NT2/D1 (cell line): ENCODE data around the gene OR56A4.

Experiments
- DNase-seq: peaks from one replicate; pipeline ENCODE4 v3.0.0-alpha.2; 2011; ENCODE audit warnings: low read depth, low spot score
- H3K27me3 ChIP-seq: 2 replicates; pipeline ENCODE4 v1.6.0; 2011; ENCODE audit warnings: mild to moderate bottlenecking; ENCODE audit not compliant: insufficient read length, insufficient read depth
- H3K36me3 ChIP-seq: 2 replicates; pipeline ENCODE4 v1.6.1; 2011; ENCODE audit warnings: mild to moderate bottlenecking, low read length, mixed read lengths; ENCODE audit not compliant: insufficient read depth, insufficient read length
- H3K4me1 ChIP-seq: 2 replicates; pipeline ENCODE4 v1.5.1; 2011; ENCODE audit not compliant: insufficient read depth, insufficient read length
- H3K4me3 ChIP-seq: 2 replicates; pipeline ENCODE4 v1.5.1; 2011; ENCODE audit warnings: low read depth; ENCODE audit not compliant: insufficient read length
- H3K9ac ChIP-seq: 2 replicates; pipeline ENCODE4 v1.6.0; 2011; ENCODE audit warnings: low read depth; ENCODE audit not compliant: insufficient read length
- H3K9me3 ChIP-seq: 2 replicates; pipeline ENCODE4 v1.5.1; 2011; ENCODE audit warnings: mild to moderate bottlenecking, low read length; ENCODE audit not compliant: insufficient read depth
- SUZ12 ChIP-seq: IDR thresholded peaks from 2 replicates; pipeline ENCODE4 v1.6.1; 2011; ENCODE audit not compliant: insufficient read length, insufficient read depth; ENCODE audit errors: extremely low read depth
- YY1 ChIP-seq: IDR thresholded peaks from 2 replicates; pipeline ENCODE4 v1.6.1; 2011; ENCODE audit not compliant: insufficient read length, insufficient read depth
- ZNF274 ChIP-seq: IDR thresholded peaks from 2 replicates; pipeline ENCODE4 v1.6.1; 2011; ENCODE audit warnings: mild to moderate bottlenecking, low read depth, low read length

OR56A4 gene

DNA sequence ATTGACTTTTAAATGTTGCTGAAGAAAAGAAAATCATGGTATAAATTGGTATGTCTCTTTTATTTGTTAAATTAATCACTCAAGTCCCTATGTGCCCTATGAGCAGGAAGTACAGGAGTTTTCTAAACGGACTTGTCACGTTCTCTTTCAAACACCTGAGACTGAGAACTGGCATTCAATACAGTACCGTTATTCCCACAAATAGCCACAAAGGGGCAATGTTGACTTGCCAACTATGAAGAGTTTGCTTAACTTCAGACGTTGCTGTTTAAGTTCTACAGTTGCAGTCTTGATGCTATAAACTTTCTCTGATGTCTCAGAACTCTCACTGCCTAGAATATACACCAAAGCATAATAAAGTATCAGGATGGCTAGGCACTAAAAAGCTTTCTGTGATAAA lies 16.2 kb upstream of the OR56A4 start:
- Histone ChIP-seq H3K4me3 (no peak overlapping the region), H3K36me3 (no peaks in the 10 kb centered on the region), H3K9ac (no peak overlapping the region), H3K27me3 (no peaks in the 10 kb centered on the region), H3K9me3 (no peaks in the 10 kb centered on the region), H3K4me1 (no peaks in the 10 kb centered on the region)
- peak; percentile 66 for DNase-seq
- TF ChIP-seq SUZ12 (no peak), ZNF274 (no peak), YY1 (no peak)

DNA sequence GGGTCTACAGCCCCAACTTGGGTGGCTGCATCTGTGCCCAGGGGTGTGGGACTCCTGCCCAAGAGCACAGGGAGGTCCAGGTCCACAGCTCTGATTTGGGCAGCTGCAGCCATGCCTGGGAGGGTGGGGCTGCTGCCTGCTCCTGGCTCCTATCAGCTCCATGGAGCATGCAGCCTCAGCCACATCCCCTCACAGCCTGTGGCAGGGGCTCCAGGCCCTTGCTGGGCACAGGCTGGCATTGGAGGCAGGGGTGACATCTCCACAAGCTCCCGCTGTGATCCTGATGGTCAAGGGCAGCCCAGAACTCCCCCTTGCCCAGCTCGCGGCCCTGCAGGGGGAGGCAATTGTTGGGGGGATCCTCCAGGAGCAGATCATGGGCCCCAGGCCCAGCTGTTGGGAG lies 6.3 kb upstream of the OR56A4 start:
- Histone ChIP-seq H3K27me3 (no peaks in the 10 kb centered on the region), H3K9ac (no peak overlapping the region), H3K9me3 (peaks cover 3% of the 10 kb centered on the region; the same call in 1 of the 2 replicates), H3K4me1 (no peaks in the 10 kb centered on the region), H3K4me3 (no peak overlapping the region), H3K36me3 (no peaks in the 10 kb centered on the region)
- DNase-seq = no peak
- TF ChIP-seq ZNF274 = no peak
- TF ChIP-seq YY1 = no peak

DNA sequence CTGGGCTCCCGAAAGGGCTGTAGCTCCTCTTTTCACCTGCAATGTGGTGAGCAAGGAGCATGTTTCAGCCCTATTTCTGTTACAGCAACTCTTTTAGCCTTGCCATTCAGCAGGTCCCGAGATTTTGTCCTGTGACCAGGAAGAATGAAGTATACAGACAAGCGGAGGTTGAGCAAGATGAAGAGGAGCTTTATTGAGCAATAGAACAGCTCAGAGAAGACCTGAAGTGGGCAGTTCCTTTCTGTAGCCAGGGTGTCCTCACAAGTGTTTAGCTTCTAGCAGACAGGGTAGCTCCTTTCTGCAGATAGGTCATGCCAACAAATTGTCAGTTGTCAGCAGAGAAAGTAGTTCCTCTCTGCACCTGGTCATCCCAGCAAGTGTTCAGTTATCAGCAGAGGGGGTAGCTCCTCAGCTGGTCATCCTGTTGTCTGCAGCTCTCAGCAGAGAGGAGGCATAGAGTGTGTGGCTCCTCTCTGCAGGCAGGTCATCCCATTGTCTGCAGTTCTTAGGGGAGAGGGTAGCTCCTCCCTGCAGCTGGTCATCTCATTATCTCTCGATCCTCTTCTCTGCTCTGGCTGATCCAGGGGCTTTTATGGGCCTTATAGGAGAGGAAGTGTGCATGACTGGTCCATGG lies 5.4 kb upstream of the OR56A4 start:
- Histone ChIP-seq H3K4me3 (no peak overlapping the region), H3K9ac (no peak overlapping the region), H3K4me1 (no peaks in the 10 kb centered on the region), H3K27me3 (no peaks in the 10 kb centered on the region), H3K9me3 (peaks cover 3% of the 10 kb centered on the region; the same call in 1 of the 2 replicates), H3K36me3 (no peaks in the 10 kb centered on the region)
- TF ChIP-seq YY1 (no peak), ZNF274 (no peak), SUZ12 (no peak)
- DNase-seq = no peak

DNA sequence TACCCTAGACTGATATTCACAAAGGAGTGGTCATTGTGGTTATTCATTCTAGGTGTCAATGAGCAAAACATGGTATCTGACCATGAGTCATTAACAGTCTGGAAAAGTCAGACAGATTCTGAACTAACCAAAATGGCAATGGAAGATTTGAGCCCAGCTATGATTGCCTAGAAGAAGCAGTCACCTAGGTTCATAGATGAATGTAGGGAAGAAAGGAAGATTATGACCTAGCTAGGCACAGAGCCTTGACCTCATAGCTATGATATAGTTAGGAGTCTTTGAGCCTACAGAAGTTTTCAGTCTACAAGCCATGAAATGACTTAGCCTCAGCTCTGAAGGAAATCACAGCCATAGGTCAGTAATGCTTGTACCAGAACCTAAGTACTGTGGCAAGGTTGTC lies 351 bp downstream of the OR56A4 start:
- no peak overlapping the region for H3K4me3 ChIP-seq
- DNase-seq = no peak
- no peak for TF ChIP-seq ZNF274
- TF ChIP-seq SUZ12 = no peak
- TF ChIP-seq YY1 = no peak
- no peak overlapping the region for H3K9ac ChIP-seq
- no peaks in the 10 kb centered on the region for H3K27me3 ChIP-seq
- H3K9me3 ChIP-seq = no peaks in the 10 kb centered on the region
- H3K4me1 ChIP-seq = no peaks in the 10 kb centered on the region
- no peaks in the 10 kb centered on the region for H3K36me3 ChIP-seq

DNA sequence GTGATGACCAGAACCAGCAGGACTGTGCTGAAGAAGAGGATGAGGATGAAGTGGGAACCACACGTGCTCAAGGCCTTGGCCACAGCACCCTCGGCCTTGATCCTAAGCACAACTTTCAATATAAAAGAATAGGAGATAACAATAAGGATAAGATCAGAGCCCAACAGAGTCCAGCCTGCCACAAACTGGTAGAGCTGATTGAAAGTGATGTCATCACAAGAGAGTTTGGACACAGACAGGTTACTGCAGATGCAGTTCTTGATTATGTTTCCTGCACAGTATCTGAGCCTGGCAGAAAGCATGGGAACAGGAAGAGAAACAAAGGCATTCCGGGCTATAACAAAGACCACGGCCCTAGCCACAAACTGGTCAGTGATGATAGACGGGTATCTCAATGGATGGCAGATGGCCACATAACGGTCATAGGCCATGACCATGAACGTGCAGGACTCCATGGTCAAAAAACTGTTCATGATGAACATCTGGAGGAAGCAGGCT lies 4.5 kb downstream of the OR56A4 start:
- no peaks in the 10 kb centered on the region for H3K4me1 ChIP-seq
- H3K4me3 ChIP-seq = no peak overlapping the region
- H3K36me3 ChIP-seq = no peaks in the 10 kb centered on the region
- H3K27me3 ChIP-seq = no peaks in the 10 kb centered on the region
- no peak overlapping the region for H3K9ac ChIP-seq
- no peak for DNase-seq
- TF ChIP-seq YY1 = no peak
- no peak for TF ChIP-seq ZNF274
- TF ChIP-seq SUZ12 = no peak
- no peaks in the 10 kb centered on the region for H3K9me3 ChIP-seq

DNA sequence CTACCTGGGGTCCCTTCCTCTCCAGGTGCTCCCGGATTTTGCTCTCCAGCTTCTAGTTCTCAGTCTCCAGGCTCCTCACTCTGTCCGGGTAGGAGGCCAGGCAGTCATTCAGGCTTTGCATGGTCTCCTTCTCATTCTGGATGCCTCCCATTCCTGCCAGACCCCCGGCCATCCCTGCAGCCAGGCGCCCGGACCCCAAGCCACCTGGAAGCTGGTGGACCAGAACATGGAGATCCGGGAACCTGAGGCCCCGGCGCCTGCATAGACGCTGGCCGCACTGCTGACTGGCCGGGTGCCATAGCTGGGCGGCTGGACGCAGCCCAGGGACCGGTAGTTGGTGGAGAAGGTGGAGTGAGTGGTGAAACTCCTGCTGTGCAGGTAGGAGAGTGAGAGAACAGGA lies 12.0 kb downstream of the OR56A4 start:
- H3K4me3 ChIP-seq = no peak overlapping the region
- H3K27me3 ChIP-seq = no peaks in the 10 kb centered on the region
- H3K36me3 ChIP-seq = no peaks in the 10 kb centered on the region
- H3K9ac ChIP-seq = no peak overlapping the region
- TF ChIP-seq ZNF274 (no peak), SUZ12 (no peak), YY1 (no peak)
- H3K4me1 ChIP-seq = no peaks in the 10 kb centered on the region
- DNase-seq = no peak
- no peaks in the 10 kb centered on the region for H3K9me3 ChIP-seq

DNA sequence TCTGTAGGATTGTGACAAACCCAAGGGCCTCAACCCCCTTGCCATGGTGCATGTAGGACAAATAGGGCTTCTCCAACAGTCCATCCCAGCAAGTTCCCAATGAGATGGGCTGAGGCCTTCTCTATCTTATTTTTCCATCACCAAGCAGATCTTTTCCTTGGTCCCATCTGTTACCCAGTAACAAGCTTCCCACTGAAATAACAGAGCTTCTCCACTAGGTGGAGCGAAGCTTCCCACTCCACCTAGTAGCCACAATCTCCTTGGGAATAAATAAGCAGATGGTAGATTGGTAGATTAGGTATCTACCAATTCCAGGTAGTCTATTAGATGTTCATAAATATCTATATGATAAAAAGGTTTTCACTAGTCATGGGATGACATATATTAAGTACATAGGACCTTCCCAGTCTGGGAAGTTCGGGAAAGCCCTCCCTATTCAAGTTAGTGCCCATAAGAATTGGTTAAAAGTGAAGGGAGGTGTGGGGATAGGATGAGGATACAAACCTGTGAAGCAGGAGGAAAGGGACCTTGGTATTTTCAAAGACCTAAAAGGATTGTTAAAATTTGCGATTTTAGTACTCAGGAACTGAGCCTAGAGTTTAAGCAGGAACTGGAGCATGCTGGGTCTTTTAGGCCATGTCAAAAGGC lies 14.0 kb downstream of the OR56A4 start:
- DNase-seq = peak; percentile 9
- Histone ChIP-seq H3K4me3 (no peak overlapping the region), H3K9me3 (no peaks in the 10 kb centered on the region; the same call in 1 of the 2 replicates)

More for the DNA sequence above, 14.0 kb downstream of the OR56A4 start:
- Histone ChIP-seq H3K27me3 (no peaks in the 10 kb centered on the region), H3K4me1 (no peaks in the 10 kb centered on the region), H3K9ac (no peak overlapping the region), H3K36me3 (no peaks in the 10 kb centered on the region)
- TF ChIP-seq YY1 (no peak), ZNF274 (no peak), SUZ12 (no peak)
